ENCODE results near the gene VPS8. TPM values are rescaled to one million over a fixed set of nuclear protein-coding genes. Genes with fewer than 3 reads are reported as not detected.

The VPS8 gene
- total RNA-seq, 1 experiment from 2014 or later, result 39.7 TPM

DNA sequence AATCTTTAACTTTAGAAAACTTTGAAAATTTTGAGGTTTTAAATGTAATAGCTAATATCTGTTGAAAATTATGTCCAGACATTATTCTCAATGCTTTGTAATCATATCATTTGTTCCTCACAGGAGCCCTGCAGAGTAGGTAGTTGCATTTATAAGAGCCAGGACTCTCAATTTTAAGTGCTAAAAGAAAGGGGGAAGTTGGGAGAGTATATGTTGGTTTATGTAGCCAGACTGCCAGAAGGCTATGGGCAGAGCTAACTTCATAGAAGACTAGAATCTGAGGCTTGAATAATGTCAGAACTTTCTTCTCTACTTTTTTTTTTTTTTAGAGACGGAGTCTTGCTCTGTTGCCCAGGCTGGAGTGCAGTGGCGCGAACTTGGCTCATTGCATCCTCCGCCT, 9.1 kb downstream of the VPS8 start:
- H3K4me3 Mint-ChIP-seq, result no peak overlapping the region
- no peaks in the 10 kb centered on the region for H3K4me1 Mint-ChIP-seq
- H3K27ac Mint-ChIP-seq, result no peak overlapping the region
- Histone ChIP-seq H3K79me2 (ENCODE audit: insufficient read depth, low read length) (no peaks in the 10 kb centered on the region), H2BK12ac (ENCODE audit: insufficient read length, low read depth, low read length) (no peak overlapping the region), H3K14ac (ENCODE audit: insufficient read depth, low read length) (no peak overlapping the region), H2BK120ac (ENCODE audit: low read depth, low read length, poor library complexity, severe bottlenecking) (no peak overlapping the region), H4K8ac (replicated peaks; ENCODE audit: insufficient read length, low read depth, low read length) (no peak overlapping the region), H3K27me3 (ENCODE audit: insufficient read depth, low read length) (no peaks in the 10 kb centered on the region), H3K23ac (ENCODE audit: insufficient read length, low read depth, low read length) (no peak overlapping the region), H3K27ac (ENCODE audit: insufficient read length, low read depth, low read length) (no peak overlapping the region), H3K4me2 (ENCODE audit: insufficient read depth, insufficient read length, low read length) (no peak overlapping the region), H3K4me1 (ENCODE audit: insufficient read depth, low read length) (no peaks in the 10 kb centered on the region), H2BK20ac (ENCODE audit: low read depth, low read length, poor library complexity, severe bottlenecking) (no peak overlapping the region), H4K5ac (ENCODE audit: insufficient read length, low read depth, low read length) (no peak overlapping the region), H3K9ac (ENCODE audit: extremely low read depth, insufficient read length, low read length) (no peak overlapping the region), H3K18ac (ENCODE audit: insufficient read length, low read depth, low read length) (no peak overlapping the region), H2BK5ac (ENCODE audit: insufficient read length, low read length) (no peak overlapping the region), H2AK5ac (ENCODE audit: insufficient read length, low read length) (no peak overlapping the region), H4K20me1 (ENCODE audit: control insufficient read depth, insufficient read depth, insufficient read length) (no peaks in the 10 kb centered on the region), H3T11ph (ENCODE audit: low read length) (no peak overlapping the region), H2BK15ac (ENCODE audit: low read depth, low read length) (no peak overlapping the region), H2AFZ (ENCODE audit: low read length) (no peak overlapping the region), H3K9me3 (ENCODE audit: control insufficient read depth, low read depth, low read length) (no peaks in the 10 kb centered on the region), H3K56ac (ENCODE audit: insufficient read length, low read depth, low read length) (no peak overlapping the region), H4K91ac (ENCODE audit: insufficient read length, low read depth, low read length) (no peak overlapping the region), H3K79me1 (ENCODE audit: insufficient read depth, low read depth, low read length, poor library complexity, severe bottlenecking) (no peaks in the 10 kb centered on the region), H3K4ac (ENCODE audit: low read depth, low read length) (no peak overlapping the region), H3K23me2 (ENCODE audit: insufficient read length, low read depth, low read length, poor library complexity, severe bottlenecking) (no peaks in the 10 kb centered on the region)
- peaks cover 1 to 8% (median 6%) of the 10 kb centered on the region in 3 experiments; a peak in 4 of 7 replicates for H3K36me3 Mint-ChIP-seq (ENCODE audit: insufficient read depth in 1 of 3, low read depth in 3 of 3)
- H3K27me3 Mint-ChIP-seq (ENCODE audit: low read depth), result no peaks in the 10 kb centered on the region
- WGBS (ENCODE audit: extremely low coverage, insufficient read length, low lambda C conversion rate), result no CpG with 5 or more reads among the region's 4 CpGs
- no peaks in the 10 kb centered on the region for H3K9me3 Mint-ChIP-seq
- no peak for DNase-seq
- TF ChIP-seq, protein P1, sequence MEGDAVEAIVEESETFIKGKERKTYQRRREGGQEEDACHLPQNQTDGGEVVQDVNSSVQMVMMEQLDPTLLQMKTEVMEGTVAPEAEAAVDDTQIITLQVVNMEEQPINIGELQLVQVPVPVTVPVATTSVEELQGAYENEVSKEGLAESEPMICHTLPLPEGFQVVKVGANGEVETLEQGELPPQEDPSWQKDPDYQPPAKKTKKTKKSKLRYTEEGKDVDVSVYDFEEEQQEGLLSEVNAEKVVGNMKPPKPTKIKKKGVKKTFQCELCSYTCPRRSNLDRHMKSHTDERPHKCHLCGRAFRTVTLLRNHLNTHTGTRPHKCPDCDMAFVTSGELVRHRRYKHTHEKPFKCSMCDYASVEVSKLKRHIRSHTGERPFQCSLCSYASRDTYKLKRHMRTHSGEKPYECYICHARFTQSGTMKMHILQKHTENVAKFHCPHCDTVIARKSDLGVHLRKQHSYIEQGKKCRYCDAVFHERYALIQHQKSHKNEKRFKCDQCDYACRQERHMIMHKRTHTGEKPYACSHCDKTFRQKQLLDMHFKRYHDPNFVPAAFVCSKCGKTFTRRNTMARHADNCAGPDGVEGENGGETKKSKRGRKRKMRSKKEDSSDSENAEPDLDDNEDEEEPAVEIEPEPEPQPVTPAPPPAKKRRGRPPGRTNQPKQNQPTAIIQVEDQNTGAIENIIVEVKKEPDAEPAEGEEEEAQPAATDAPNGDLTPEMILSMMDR (conservative IDR thresholded peaks at IDR 0.05), result no peak
